Cardiac muscle cell (in vitro differentiated cells and primary cell): ENCODE data around the gene DOCK8. TPM values are rescaled to one million over a fixed set of nuclear protein-coding genes. Genes with fewer than 3 reads are reported as not detected.

Source experiments
- DNase-seq, 2 donors: peaks; one replicate each; pipeline versions ENCODE4 v3.0.0 to v3.0.0-alpha.2; 2010 to 2017; ENCODE audit warnings: low read depth in 1 of 2, low spot score in 1 of 2
- H3K27ac ChIP-seq: fragments of 200-600 bp; sonication (generic); 2 replicates; pipeline ENCODE4 v1.5.1; 2016
- H3K27me3 ChIP-seq: fragments of 200-600 bp; sonication (generic); 2 replicates; pipeline ENCODE4 v1.6.0; 2016; ENCODE audit warnings: control low read depth
- H3K36me3 ChIP-seq: fragments of 200-600 bp; sonication (generic); 2 replicates; pipeline ENCODE4 v1.5.1; 2016; ENCODE audit warnings: control low read depth
- H3K4me1 ChIP-seq: fragments of 200-600 bp; sonication (generic); 2 replicates; pipeline ENCODE4 v1.8.1; 2017; ENCODE audit warnings: low read depth, mild to moderate bottlenecking, mixed run types
- H3K4me3 ChIP-seq: fragments of 200-600 bp; sonication (generic); 2 replicates; pipeline ENCODE4 v1.5.1; 2016; ENCODE audit warnings: mild to moderate bottlenecking
- H3K9me3 ChIP-seq: fragments of 200-600 bp; sonication (generic); 2 replicates; pipeline ENCODE4 v1.5.1; 2017; ENCODE audit warnings: low read depth, mild to moderate bottlenecking, control low read depth
- CTCF ChIP-seq: IDR thresholded peaks from 2 replicates; pipeline ENCODE4 v1.5.1; 2012; ENCODE audit warnings: low read depth, mild to moderate bottlenecking, low read length
- polyA plus RNA-seq: library from polyadenylated mRNA; unstranded; fragments of >200 nt; fragmentation: Nextera tagmentation; extraction: Ambion mirVana; gene quantifications from 2 replicates; pipeline ENCODE4 v1.2.1, GENCODE V29; 2016
- total RNA-seq: library from RNA; depleted of rRNA; stranded (reverse); fragments of >200 nt; gene quantifications from 2 replicates; pipeline ENCODE4 v1.2.3, GENCODE V29; 2016

Gene DOCK8
- total and polyA plus RNA-seq, 2 experiments from 2014 or later, result 2.0 TPM; not detected in 1

DNA sequence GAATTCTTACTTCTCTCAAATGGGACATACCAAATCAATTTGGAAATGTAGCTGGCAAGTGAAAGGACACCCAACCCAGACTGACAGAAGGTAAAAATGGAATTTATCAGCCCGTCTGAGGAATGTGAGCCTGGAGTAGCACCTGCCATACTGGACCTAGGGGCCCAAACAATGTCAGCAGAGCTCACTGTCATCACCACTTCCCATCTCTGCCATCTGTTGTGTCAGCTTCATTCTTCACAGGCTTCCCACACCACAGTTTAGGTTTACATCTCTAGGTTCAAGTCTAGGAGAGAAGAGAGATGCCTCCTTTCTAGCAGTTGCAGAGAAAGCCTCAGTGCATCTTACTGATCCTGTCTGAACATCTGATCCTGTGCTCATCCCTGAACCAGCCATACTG is 222.4 kb downstream of the DOCK8 start:
- H3K27me3 ChIP-seq, result no peaks in the 10 kb centered on the region
- no peak overlapping the region for H3K4me3 ChIP-seq
- DNase-seq, result no peak
- H3K27ac ChIP-seq, result no peak overlapping the region
- H3K9me3 ChIP-seq, result no peaks in the 10 kb centered on the region
- no peak for TF ChIP-seq CTCF
- H3K4me1 ChIP-seq, result no peaks in the 10 kb centered on the region
- no peaks in the 10 kb centered on the region for H3K36me3 ChIP-seq

DNA sequence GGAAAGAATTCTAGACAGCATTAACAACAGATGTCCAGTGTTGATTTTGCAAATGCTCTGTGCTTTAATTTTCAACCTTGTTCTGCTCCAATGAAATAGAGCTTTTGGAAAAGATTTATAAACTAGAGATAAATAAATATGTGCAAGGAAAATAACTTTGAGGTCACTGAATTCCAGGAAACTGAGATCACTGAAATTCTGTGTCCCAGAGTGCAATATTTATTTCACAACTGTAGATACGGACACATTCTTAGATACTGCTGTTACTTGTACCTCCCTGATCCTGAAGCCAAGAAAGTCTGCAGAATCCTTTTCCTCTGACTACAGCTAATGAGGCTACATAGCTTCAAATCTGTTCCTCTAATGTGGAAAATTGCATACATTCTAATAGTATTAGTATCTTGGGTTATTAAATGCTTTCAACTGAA is 222.9 kb downstream of the DOCK8 start:
- Histone ChIP-seq H3K36me3 (no peaks in the 10 kb centered on the region), H3K9me3 (no peaks in the 10 kb centered on the region), H3K4me3 (no peak overlapping the region), H3K27me3 (no peaks in the 10 kb centered on the region), H3K4me1 (no peaks in the 10 kb centered on the region), H3K27ac (no peak overlapping the region)
- peak in 1 of 2 donors; percentile 96 for DNase-seq
- TF ChIP-seq CTCF, result no peak

DNA sequence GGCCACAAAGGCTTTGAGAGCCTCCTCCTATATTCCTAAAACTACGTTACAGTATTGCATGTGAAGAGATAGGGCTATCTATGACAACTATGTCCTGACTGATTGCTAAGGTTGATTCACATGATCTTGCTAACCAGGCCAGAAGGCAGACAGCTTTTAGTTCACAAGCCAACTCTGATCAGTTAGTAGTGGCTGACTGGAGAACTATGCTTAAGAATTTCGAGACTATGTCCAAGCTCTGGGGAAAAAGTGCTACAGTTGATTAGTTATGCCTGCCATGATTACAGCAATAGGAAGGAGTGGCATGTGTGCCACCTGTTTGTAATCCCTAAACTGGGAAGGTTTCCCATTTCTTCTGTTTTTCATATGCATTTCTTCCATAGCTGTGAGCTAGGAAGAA is 223.4 kb downstream of the DOCK8 start:
- Histone ChIP-seq H3K4me3 (no peak overlapping the region), H3K9me3 (no peaks in the 10 kb centered on the region), H3K4me1 (no peaks in the 10 kb centered on the region), H3K27me3 (no peaks in the 10 kb centered on the region), H3K36me3 (no peaks in the 10 kb centered on the region), H3K27ac (no peak overlapping the region)
- TF ChIP-seq CTCF, result no peak
- DNase-seq, result peak in 1 of 2 donors; percentile 81

DNA sequence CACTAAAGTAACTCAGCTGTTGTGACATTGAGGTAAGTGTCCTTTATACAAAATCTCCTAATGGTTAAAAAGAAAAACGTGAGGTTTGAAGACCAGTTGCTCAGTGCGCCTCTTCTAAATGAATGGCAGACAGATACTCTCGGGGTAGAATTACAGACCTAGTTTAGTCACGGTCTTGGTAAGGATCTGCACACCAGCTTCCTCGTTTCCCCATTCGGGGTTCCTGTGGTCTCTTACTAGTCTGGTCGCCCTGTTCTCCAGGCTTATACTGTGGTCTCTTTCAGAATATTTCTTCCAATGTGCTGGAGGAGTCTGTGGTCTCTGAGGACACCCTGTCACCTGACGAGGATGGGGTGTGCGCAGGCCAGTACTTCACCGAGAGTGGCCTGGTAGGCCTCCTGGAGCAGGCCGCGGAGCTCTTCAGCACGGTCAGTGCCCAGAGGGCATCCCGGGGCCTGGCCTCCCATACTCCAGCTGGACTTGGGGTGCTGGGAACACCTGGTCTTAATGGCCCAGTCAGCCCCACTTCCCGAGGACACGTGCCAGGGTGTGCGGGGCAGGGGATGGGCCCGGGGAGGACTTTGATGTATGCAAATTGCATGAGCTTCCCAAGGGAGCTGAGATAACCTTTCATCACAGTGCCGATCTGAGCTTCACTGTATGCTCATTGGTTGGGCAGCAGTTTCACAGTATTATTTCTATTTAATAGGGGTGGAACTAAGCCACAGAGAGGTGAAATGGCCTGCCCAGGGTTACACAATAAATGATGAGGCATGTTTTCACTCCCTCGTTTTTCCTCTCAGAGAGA is 224.5 kb downstream of the DOCK8 start:
- Histone ChIP-seq H3K27me3 (no peaks in the 10 kb centered on the region), H3K27ac (no peak overlapping the region), H3K36me3 (no peaks in the 10 kb centered on the region), H3K9me3 (no peaks in the 10 kb centered on the region), H3K4me1 (no peaks in the 10 kb centered on the region), H3K4me3 (no peak overlapping the region)
- TF ChIP-seq CTCF, result no peak
- peak in 1 of 2 donors; percentile 93 for DNase-seq

DNA sequence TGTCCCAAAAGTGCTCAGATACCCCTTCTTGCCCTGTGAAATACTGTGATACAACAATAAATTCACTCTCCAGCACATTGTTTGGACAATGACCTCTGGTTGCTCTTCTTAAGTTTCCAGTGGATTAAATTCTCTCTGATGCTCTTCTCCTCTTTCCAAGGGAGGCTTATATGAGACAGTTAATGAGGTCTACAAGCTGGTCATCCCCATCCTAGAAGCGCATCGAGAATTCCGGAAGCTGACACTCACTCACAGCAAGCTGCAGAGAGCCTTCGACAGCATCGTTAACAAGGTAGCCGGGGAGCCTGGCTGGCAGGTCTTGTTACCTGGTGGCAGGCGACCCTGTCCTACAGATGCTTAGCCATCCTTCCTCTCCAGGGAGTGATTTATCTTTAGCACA is 226.5 kb downstream of the DOCK8 start:
- H3K36me3 ChIP-seq, result no peaks in the 10 kb centered on the region
- TF ChIP-seq CTCF, result no peak
- DNase-seq, result no peak

More for the DNA sequence above, 226.5 kb downstream of the DOCK8 start:
- Histone ChIP-seq H3K4me1 (no peaks in the 10 kb centered on the region), H3K9me3 (no peaks in the 10 kb centered on the region), H3K27me3 (no peaks in the 10 kb centered on the region), H3K4me3 (no peak overlapping the region), H3K27ac (no peak overlapping the region)
